Right atrium auricular region (tissue), 2 donors: ENCODE data around the gene DNAH2. TPM values are rescaled to one million over a fixed set of nuclear protein-coding genes. Genes with fewer than 3 reads are reported as not detected.

Experiments used
- DNase-seq: peaks from one replicate; pipeline ENCODE4 v3.0.0-alpha.2; 2019; ENCODE audit warnings: low spot score
- H3K27ac ChIP-seq, 2 donors: fragments of 200-600 bp; sonication (generic); 1 replicate in 1 of 2; 2 replicates in 1 of 2; pipeline ENCODE4 v1.5.1; 2016 to 2019
- H3K27me3 ChIP-seq, 2 donors: fragments of 200-600 bp; sonication (generic); one replicate each; pipeline versions ENCODE4 v1.5.1 to v1.6.0; 2017 to 2019
- H3K36me3 ChIP-seq: fragments of 200-600 bp; sonication (generic); one replicate; pipeline ENCODE4 v1.5.1; 2016
- H3K4me1 ChIP-seq, 2 donors: fragments of 200-600 bp; sonication (generic); one replicate each; pipeline versions ENCODE4 v1.5.1 to v1.6.0; 2017 to 2019
- H3K4me3 ChIP-seq, 2 donors: fragments of 200-600 bp; sonication (generic); 1 replicate in 1 of 2; 2 replicates in 1 of 2; pipeline ENCODE4 v1.5.1; 2017 to 2019; ENCODE audit warnings: mild to moderate bottlenecking in 1 of 2, moderate library complexity in 1 of 2
- H3K9me3 ChIP-seq, 2 donors: fragments of 200-600 bp; sonication (generic); one replicate each; pipeline ENCODE4 v1.5.1; 2019
- CTCF ChIP-seq, 2 donors: fragments of 200-600 bp; sonication (generic); IDR thresholded peaks; one replicate each; pipeline ENCODE4 v1.5.1; 2019; ENCODE audit warnings: antibody characterized with exemption in 2 of 2
- total RNA-seq, 2 donors: library from RNA; depleted of rRNA; stranded (reverse); fragments of >200 nt; gene quantifications; one replicate each; pipeline ENCODE4 v1.1.0, GENCODE V29; 2016

The DNAH2 gene
- total RNA-seq, 2 donors from 2014 or later, result 0.08 TPM; not detected in 1

DNA sequence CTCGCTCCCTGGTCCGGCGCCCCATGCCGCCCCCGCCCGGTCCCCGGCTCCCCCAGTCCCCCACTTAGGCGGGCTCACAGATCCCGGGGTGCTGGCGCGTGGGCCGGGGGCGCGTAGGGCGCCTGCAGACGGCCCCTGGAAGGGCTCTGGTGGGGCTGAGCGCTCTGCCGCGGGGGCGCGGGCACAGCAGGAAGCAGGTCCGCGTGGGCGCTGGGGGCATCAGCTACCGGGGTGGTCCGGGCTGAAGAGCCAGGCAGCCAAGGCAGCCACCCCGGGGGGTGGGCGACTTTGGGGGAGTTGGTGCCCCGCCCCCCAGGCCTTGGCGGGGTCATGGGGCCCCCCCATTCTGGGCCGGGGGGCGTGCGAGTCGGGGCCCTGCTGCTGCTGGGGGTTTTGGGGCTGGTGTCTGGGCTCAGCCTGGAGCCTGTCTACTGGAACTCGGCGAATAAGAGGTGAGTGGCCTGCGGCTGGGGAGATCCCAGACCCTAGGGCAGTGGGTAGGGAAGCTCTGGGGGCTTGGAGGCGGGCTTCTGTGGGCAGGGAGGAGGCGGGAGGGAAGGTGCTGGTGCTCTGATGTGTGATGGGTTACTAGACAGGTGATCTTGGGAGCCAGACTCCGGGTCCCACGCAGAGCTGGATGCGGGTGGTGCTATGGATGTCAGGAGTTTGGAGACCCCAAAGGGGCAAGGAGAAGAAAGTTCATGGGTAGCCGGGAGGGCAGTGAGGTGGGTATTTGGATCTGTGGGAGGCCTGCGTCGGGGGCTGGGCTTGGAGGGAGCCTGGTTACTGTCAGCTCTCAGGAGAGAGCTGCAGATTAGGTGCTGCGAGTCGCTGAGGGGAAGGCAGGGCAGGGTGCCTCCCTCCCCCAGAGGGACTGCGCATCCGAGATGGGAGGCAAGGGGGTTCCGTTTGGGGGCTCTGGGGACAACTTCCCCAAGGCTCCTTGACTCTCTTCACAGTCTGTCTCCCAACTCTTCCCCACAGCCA lies 12.0 kb upstream of the DNAH2 start:
- H3K4me1 ChIP-seq, result peaks cover 0 to 20% of the 10 kb centered on the region in 2 donors
- H3K36me3 ChIP-seq, result peaks cover 14% of the 10 kb centered on the region
- peak overlapping the region; percentile 34 to 52 for H3K4me3 ChIP-seq
- peaks cover 0 to 14% of the 10 kb centered on the region in 2 donors for H3K27me3 ChIP-seq
- no peaks in the 10 kb centered on the region for H3K9me3 ChIP-seq
- no peak for DNase-seq
- peak overlapping the region in 1 of 2 donors; percentile 21 for H3K27ac ChIP-seq
- no peak for TF ChIP-seq CTCF (IDR thresholded peaks at IDR 0.05)

DNA sequence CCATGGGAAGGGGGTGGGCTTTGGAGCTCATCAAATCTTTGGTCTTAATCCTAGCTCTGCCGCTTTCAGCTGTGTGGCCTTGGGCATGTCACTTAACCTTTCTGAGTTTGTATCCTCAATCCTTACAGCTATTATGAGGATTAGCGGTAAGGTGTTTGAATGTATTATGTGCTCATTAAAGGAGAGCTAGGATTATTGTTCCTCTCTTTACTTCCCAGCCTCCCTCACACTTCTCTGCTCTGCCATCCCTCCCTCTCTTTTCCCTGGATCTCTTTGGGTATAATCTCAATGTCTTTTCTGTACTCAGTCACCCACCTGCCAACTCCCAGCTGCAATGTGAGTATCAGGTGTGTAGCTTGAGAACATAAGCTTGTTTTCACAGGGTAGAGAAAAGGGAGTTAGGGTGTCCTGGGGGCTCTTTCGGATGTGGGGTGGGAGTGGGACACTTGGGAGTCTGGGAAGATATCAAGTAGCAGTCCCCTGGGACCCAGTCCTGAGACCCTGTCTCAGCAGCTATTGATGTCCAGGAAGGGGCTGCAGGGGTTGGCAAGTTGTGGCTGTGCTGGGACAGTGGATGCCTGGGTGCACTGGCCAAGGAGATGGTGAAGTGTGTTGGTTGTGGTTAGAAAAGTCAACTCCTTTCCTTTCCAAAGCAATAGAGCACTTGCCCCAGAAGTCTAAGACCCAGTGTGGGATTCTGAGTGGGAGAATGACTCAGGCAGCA lies 10.8 kb upstream of the DNAH2 start:
- H3K4me3 ChIP-seq, result no peak overlapping the region
- DNase-seq, result no peak
- H3K9me3 ChIP-seq, result no peaks in the 10 kb centered on the region
- H3K36me3 ChIP-seq, result peaks cover 8% of the 10 kb centered on the region
- no peak overlapping the region for H3K27ac ChIP-seq
- H3K27me3 ChIP-seq, result peaks cover 0 to 14% of the 10 kb centered on the region in 2 donors
- peaks cover 0 to 20% of the 10 kb centered on the region in 2 donors for H3K4me1 ChIP-seq
- no peak for TF ChIP-seq CTCF (IDR thresholded peaks at IDR 0.05)

DNA sequence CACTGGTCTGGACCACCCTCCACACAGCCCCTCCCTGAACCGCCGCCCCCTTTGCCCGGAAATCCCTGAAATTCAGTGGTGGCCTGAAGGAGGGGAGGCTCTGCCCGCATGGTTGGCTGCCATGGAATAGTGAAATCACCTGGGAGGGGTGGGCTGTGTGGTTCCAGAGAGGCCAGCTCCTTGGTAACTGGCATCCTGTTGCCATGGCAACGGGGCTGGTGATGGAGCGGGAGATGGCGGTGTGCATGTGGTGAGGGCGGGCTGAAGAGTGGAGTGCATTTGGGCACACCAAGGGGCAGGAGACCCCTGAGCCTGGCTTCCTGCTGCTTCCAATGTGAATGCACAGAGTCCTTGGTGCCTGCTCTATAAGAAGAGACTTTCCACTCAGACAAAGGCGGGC lies 10.1 kb upstream of the DNAH2 start:
- Histone ChIP-seq H3K36me3 (peaks cover 2% of the 10 kb centered on the region), H3K4me1 (peaks cover 0 to 20% of the 10 kb centered on the region in 2 donors), H3K27ac (no peak overlapping the region), H3K27me3 (peaks cover 0 to 14% of the 10 kb centered on the region in 2 donors), H3K4me3 (no peak overlapping the region), H3K9me3 (no peaks in the 10 kb centered on the region)
- no peak for DNase-seq
- no peak for TF ChIP-seq CTCF (IDR thresholded peaks at IDR 0.05)

DNA sequence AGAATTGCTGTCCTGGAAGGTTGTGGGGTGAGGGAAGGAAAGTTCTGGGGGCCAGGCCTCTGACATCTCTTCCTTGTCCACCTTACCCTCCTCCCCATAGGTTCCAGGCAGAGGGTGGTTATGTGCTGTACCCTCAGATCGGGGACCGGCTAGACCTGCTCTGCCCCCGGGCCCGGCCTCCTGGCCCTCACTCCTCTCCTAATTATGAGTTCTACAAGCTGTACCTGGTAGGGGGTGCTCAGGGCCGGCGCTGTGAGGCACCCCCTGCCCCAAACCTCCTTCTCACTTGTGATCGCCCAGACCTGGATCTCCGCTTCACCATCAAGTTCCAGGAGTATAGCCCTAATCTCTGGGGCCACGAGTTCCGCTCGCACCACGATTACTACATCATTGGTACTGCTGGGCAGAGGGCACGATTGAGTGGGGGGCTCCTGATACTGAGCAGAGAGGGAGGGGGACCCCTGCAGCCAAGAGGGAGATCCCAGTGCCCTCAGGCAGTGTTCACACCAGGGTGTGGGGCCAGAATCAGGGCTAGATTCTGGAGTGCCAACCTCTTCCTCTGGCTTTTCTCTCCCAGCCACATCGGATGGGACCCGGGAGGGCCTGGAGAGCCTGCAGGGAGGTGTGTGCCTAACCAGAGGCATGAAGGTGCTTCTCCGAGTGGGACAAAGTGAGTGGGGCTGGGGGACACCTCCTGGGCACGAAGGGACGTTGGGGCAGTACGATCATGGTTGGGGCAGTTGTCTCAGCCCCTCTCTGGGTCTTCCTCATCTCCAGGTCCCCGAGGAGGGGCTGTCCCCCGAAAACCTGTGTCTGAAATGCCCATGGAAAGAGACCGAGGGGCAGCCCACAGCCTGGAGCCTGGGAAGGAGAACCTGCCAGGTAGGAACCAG lies 9.4 kb upstream of the DNAH2 start:
- peaks cover 0 to 14% of the 10 kb centered on the region in 2 donors for H3K27me3 ChIP-seq

More for the DNA sequence above, 9.4 kb upstream of the DNAH2 start:
- Histone ChIP-seq H3K4me3 (no peak overlapping the region), H3K9me3 (no peaks in the 10 kb centered on the region), H3K4me1 (peaks cover 0 to 20% of the 10 kb centered on the region in 2 donors), H3K36me3 (no peaks in the 10 kb centered on the region), H3K27ac (no peak overlapping the region)
- no peak for DNase-seq
- TF ChIP-seq CTCF (IDR thresholded peaks at IDR 0.05), result no peak
